ENCODE data around the gene EAF1. TPM values are rescaled to one million over a fixed set of nuclear protein-coding genes. Genes with fewer than 3 reads are reported as not detected.
A peak's percentile ranks its signal among the peaks of the same experiment; 100 is the strongest.

Gene EAF1
- total RNA-seq, 2 donors from 2014 or later = 25.5 to 30.9 TPM

GRCh38 chr3:15403495-15403894 lies 23.9 kb upstream of the EAF1 start:
- Histone ChIP-seq H3K4me3 (no peak overlapping the region), H3K9me3 (no peaks in the 10 kb centered on the region), H3K27ac (no peak overlapping the region), H3K36me3 (no peaks in the 10 kb centered on the region), H3K27me3 (replicated peaks; ENCODE audit: insufficient read depth) (no peaks in the 10 kb centered on the region), H3K4me1 (replicated peaks) (no peaks in the 10 kb centered on the region)
- 67% methylated on average over 3 of the region's 3 CpGs for WGBS
- intact Hi-C loops (cut with DNase I) = loop anchor here (10.0 kb wide), 1 partner anchor 199 kb away; the partner anchor contains the start of gene CAPN7
- no peak for TF ChIP-seq POLR2AphosphoS5 (IDR thresholded peaks at IDR 0.05)
- no peak for TF ChIP-seq CTCF (IDR thresholded peaks at IDR 0.05)
- TF ChIP-seq POLR2A (IDR thresholded peaks at IDR 0.05) = no peak
- DNase-seq (ENCODE audit: low spot score) = no peak

- H3K27ac ChIP-seq = no peak overlapping the region
- DNase-seq (ENCODE audit: low spot score) = no peak
- 90% methylated on average over 3 of the region's 3 CpGs for WGBS
- no peaks in the 10 kb centered on the region for H3K4me1 ChIP-seq (replicated peaks)
- TF ChIP-seq CTCF (IDR thresholded peaks at IDR 0.05) = no peak
- no peak for TF ChIP-seq POLR2AphosphoS5 (IDR thresholded peaks at IDR 0.05)
- no peak for TF ChIP-seq POLR2A (IDR thresholded peaks at IDR 0.05)
- H3K36me3 ChIP-seq = no peaks in the 10 kb centered on the region
- no peak overlapping the region for H3K4me3 ChIP-seq
- intact Hi-C loops (cut with DNase I) = loop anchor here (10.0 kb wide), 1 partner anchor 199 kb away; the partner anchor contains the start of gene CAPN7
- no peaks in the 10 kb centered on the region for H3K27me3 ChIP-seq (replicated peaks; ENCODE audit: insufficient read depth)
- H3K9me3 ChIP-seq = no peaks in the 10 kb centered on the region
Observed at GRCh38 chr3:15403965-15404364, 23.4 kb upstream of the EAF1 start.

- H3K4me3 ChIP-seq = no peak overlapping the region
- intact Hi-C loops (cut with DNase I) = loop anchor here (10.0 kb wide), 1 partner anchor 200 kb away; the partner anchor contains the start of gene CAPN7
- TF ChIP-seq CTCF (IDR thresholded peaks at IDR 0.05) = no peak
- no peak for TF ChIP-seq POLR2A (IDR thresholded peaks at IDR 0.05)
- TF ChIP-seq POLR2AphosphoS5 (IDR thresholded peaks at IDR 0.05) = no peak
- H3K27ac ChIP-seq = no peak overlapping the region
- H3K4me1 ChIP-seq (replicated peaks) = no peaks in the 10 kb centered on the region
- H3K36me3 ChIP-seq = no peaks in the 10 kb centered on the region
- no peaks in the 10 kb centered on the region for H3K27me3 ChIP-seq (replicated peaks; ENCODE audit: insufficient read depth)
- H3K9me3 ChIP-seq = no peaks in the 10 kb centered on the region
- 95% methylated on average over 1 of the region's 1 CpG for WGBS
- DNase-seq (ENCODE audit: low spot score) = no peak
Observed at GRCh38 chr3:15404767-15405166, 22.6 kb upstream of the EAF1 start.

GRCh38 chr3:15405448-15406050 lies 21.8 kb upstream of the EAF1 start:
- intact Hi-C loops (cut with DNase I) = loop anchor here (10.0 kb wide), 1 partner anchor 201 kb away; the partner anchor contains the start of gene CAPN7
- H3K36me3 ChIP-seq = no peaks in the 10 kb centered on the region
- H3K4me3 ChIP-seq = no peak overlapping the region
- 54% methylated on average over 3 of the region's 3 CpGs for WGBS
- DNase-seq (ENCODE audit: low spot score) = peak; percentile 18
- TF ChIP-seq CTCF (IDR thresholded peaks at IDR 0.05) (peak in 3 of 4 experiments; percentile 53 to 60 (median 58)), POLR2A (IDR thresholded peaks at IDR 0.05) (no peak)
- H3K27me3 ChIP-seq (replicated peaks; ENCODE audit: insufficient read depth) = no peaks in the 10 kb centered on the region
- no peaks in the 10 kb centered on the region for H3K9me3 ChIP-seq
- no peak overlapping the region for H3K27ac ChIP-seq
- H3K4me1 ChIP-seq (replicated peaks) = no peaks in the 10 kb centered on the region

- no peaks in the 10 kb centered on the region for H3K4me1 ChIP-seq (replicated peaks)
- H3K36me3 ChIP-seq = no peaks in the 10 kb centered on the region
- H3K27me3 ChIP-seq (replicated peaks; ENCODE audit: insufficient read depth) = no peaks in the 10 kb centered on the region
- TF ChIP-seq POLR2AphosphoS5 (IDR thresholded peaks at IDR 0.05) = no peak
- TF ChIP-seq CTCF (IDR thresholded peaks at IDR 0.05) = no peak
- H3K27ac ChIP-seq = no peak overlapping the region
- no peak for DNase-seq (ENCODE audit: low spot score)
- no peak overlapping the region for H3K4me3 ChIP-seq
- intact Hi-C loops (cut with DNase I) = loop anchor here (10.0 kb wide), 1 partner anchor 204 kb away; the partner anchor contains the start of gene CAPN7
- 77% methylated on average over 3 of the region's 3 CpGs for WGBS
- no peaks in the 10 kb centered on the region for H3K9me3 ChIP-seq
Observed at GRCh38 chr3:15409239-15409638, 18.2 kb upstream of the EAF1 start.
